GM19351 (cell line): ENCODE results near the gene THRSP.
"Not testable (repeated sequence)": the region's sequence is repeated elsewhere in the genome, so short reads cannot be mapped to it uniquely, and the experiment has no call there.

ENCODE experiments used
- ATAC-seq: cut with Tn5 transposase; IDR thresholded peaks from one replicate; pipeline ENCODE4 v1.9.1; 2021; ENCODE audit warnings: mild to moderate bottlenecking, moderate library complexity; ENCODE audit not compliant: unreplicated experiment

THRSP gene

DNA sequence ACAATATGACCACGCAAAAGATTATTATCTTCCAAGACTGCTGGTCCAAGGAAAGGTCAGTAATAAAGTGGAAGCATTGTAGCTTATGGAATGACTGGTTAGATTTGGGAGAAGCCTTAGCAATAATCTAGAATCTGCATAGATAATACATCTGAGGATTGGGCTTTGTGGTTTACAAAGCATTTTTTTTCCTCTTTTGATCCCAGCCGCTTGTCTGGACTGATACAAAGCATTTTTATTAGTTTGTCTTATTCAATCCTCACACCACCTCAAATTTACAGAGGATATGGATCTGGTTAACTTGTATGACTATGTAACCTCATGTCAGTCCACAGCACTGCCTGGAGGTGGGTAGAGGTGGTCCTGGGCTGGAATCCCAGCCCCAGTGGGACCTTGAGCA lies 990 bp upstream of the THRSP start:
- no peak for ATAC-seq

- no peak for ATAC-seq
These were observed 1.5 kb downstream of the THRSP start for GRCh38 chr11:78065203-78065602.

- no peak for ATAC-seq
These were observed 2.8 kb downstream of the THRSP start for GRCh38 chr11:78066471-78066870.

DNA sequence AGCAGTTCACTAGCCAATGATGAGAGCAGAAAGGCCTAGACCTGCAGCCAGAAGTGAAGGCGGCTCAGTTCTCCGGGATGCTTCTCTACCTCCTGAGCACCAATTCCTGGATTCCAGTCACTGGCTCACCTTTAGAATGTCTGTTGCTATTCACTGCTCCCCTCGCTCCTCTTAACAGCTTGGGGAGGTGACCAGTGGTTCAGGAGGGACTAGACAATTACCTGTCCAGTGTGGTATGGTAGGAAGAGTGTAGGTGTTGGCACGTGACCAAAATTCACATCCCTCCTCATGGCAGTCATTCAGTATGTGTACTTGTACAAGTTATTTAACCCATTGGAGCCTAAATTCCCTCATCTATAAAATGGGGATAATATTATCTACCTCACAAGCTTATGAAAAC lies 4.0 kb downstream of the THRSP start:
- no peak for ATAC-seq

DNA sequence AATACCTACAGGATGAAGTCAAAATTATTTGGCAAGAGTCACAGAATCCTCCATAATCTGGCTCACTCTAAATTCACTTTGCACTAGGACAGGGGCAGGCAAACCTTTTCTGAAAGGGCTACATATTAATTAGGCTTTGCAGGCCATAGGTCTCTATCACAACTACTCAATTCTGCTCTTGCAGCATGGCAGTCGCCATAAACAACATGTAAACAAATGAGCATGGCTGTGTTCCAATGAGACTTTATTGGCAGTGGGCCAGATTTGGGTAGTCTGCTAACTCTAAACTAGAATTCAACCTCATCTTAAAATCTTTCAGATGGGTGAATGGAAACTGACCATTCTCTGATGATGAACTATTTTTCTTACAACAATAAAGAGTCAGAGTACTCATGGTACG lies 5.8 kb downstream of the THRSP start:
- no peak for ATAC-seq

DNA sequence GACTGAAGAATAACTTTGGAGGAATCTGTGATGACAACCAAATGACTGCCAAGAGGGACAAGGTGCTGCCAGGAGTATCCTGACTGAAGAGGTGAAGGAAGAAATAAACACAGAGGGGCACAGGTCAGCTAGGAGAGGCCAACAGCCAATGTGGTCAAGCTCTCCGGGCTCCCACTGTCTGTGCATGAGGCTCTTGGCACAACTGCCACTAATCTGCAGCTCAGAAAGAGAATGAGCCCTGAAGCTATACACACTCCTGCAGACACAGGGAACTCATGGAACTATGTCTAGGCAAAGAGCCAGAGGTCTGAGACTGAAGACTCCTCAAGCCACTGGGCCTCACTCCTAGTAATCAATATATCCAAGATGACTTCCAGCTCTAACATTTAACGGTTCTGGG lies 7.0 kb downstream of the THRSP start:
- ATAC-seq: no peak

DNA sequence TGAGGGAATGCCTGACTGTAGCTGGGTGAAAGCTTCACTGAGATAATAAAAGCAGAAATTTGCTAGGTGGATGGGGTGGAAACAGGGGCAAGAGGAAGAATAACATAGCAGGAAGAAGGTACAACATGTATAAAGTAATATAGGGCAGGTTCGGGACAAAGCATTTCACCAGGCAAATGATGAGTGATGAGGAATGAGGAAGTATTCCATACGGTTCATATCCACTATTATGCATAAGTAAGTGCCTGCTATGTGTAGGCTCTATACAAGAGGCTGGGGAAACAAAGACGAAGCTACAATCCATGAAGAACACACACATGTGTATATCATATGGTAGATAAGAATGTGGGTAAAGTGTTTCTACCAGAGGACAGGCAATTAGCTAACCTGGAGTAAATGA lies 8.1 kb downstream of the THRSP start:
- no peak for ATAC-seq

GRCh38 chr11:78072455-78072854 lies 8.8 kb downstream of the THRSP start:
- no peak for ATAC-seq

- no peak for ATAC-seq
These were observed 11.1 kb downstream of the THRSP start for GRCh38 chr11:78074756-78075155.

- ATAC-seq: no peak
These were observed 13.2 kb downstream of the THRSP start for GRCh38 chr11:78076733-78077403.

DNA sequence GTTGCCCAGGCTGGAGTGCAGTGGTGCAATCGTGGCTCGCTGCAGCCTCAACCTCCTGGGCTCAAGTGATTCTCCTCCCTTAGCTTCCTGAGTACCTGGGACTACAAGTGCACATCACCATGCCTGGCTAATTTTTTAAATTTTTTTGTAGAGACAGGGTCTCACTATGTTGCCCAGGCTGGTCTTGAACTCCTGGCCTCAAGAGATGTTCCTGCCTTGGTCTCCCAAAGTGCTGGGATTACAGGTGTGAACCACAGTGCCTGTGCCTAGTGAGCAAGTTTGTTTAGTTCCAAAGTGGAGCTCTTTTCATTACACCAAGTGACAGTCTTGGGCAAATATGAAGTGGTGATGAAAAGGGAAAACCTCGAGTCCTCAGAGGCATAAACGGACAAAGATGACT lies 13.9 kb downstream of the THRSP start:
- not testable (repeated sequence) for ATAC-seq

DNA sequence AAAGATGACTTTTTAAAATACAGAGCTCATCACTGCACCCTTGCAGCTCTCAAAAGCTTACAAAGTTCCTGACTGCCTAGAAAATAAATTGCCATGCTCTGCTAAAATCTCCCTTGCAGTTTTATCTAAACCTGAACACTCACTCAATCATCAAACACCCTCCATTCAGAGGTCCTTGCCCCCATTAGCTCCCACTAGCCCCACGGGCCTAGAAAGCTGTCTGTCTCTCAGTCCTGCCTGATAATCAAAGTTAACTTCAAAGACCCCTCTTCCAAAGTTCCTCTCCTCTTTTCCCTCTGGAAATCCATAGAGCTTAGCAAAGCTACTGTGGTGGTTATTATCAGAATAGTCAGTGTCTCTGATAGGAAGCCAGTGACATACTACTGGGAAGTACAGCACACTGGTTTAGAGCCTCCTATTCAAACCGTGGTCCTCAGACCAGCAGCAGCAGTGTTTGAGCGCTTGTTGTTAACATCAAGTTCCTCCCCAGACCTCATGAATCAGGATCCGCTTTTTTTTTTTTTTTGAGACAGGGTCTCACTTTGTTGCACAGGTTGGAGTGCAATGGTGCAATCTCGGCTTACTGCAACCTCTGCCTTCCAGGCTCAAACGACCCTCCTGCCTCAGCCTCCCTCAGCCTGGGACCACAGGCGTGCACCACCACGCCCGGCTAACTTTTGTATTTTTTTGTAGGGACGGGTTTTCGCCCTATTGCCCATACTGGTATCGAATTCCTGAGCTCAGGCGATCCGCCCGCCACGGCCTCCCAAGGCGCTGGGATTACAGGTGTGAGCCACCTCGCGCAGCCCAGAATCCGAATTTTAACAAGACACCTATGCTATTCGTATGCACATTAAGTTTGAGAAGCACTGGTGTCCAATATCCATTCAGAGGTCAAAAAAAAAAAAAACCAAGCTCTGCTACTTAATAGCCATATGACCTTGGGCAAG lies 14.8 kb downstream of the THRSP start:
- ATAC-seq: no peak

- peak; percentile 79 for ATAC-seq
These were observed 15.8 kb downstream of the THRSP start, which contains the start of gene NDUFC2 for GRCh38 chr11:78079232-78080083. TSS of gene NDUFC2 (minus strand) at chr11:78079862. CDS start at chr11:78079744, 118 bp downstream.

DNA sequence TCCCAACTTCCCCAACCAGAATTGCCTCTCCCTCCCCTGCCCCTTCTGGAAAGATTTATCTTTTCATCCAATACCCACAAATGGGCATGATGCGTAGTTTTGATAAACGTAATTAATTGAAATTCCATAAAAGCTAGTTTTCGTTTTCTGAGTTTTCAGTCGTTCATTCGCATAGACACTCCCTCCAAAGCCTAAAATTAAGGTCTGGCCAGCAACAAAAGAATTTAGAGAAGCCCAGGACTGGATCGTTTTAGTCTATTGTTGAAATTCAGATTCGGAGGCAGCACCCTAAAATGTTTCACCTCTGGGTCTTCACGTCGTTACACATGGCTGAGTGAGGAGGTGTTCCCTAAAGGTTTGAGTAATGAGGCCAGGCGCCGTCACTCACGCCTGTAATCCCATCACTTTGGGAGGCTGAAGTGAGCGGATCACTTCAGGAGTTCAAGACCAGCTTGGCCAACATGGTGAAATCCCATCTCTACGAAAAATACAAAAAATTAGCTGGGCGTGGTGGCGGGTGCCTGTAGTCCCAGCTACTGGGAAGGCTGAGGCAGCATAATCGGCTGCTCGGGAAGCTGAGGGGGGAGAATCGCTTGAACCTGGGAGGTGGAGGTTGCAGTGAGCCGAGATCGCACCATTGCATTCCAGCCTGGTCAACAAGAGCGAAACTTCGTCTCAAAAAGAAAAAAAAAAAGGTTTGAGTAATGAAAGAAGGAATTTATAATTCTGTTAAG lies 16.6 kb downstream of the THRSP start:
- no peak for ATAC-seq

DNA sequence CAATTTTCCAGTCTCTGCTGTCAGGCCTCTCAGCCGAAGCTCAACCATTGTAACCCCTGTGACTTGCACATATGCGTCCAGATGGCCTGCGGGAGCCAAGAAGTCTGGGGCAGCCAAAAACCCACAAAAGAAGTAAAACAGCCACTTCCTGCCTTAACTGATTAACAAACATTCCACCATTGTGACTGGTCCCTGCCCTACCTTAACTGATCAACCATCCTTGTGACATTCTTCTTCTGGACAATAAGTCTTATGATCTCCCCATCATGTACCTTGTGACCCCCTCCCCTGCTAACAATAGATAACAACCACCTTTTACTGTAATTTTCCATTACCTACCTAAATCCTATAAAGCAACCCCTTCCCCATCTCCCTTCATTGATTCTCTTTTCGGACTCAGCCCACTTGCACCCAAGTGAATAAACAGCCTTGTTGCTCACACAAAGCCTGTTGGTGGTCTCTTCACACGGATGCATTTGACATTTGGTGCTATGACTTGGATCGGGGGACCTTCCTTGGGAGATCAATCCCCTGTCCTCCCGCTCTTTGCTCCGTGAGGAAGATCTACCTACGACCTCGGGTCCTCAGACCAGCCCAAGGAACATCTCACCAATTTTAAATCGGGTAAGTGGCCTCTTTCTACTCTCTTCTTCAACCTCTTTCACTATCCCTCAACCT lies 17.3 kb downstream of the THRSP start:
- no peak for ATAC-seq

DNA sequence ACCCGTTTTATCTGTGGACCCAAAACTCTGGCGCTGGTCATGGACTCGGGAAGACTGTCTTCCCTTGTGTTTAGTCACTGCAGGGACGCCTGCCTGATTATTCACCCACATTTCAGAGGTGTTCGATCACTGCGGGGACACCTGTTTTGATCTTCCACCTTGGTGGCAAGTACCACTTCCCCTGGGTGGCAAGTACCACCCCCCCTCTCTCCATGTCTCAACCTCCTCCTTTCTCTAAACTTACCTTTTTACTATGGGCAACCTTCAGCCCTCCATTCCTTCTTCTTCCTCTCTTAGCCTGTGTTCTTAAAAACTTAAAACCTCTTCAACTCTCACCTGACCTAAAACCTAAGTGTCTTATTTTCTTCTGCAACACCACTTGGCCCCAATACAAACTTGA lies 17.9 kb downstream of the THRSP start:
- no peak for ATAC-seq

GRCh38 chr11:78082146-78082545 lies 18.5 kb downstream of the THRSP start:
- ATAC-seq: no peak

DNA sequence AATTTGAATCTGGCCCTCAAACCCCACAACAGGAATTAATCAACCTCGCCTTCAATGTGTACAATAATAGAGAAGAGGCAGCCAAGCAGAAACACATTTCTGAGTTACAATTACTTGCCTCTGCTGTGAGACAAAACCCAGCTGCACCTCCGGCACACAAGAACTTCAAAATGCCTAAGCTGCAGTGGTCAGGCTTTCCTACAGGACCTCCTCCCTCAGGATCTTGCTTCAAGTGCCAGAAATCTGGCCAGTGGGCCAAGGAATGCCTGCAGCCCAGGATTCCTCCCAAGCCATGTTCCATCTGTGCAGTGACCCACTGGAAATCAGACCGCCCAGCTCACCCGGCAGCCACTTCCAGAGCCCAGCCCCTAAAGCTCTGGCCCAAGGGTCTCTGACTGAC lies 19.4 kb downstream of the THRSP start:
- no peak for ATAC-seq

- not testable (repeated sequence) for ATAC-seq
These were observed 20.8 kb downstream of the THRSP start for GRCh38 chr11:78084506-78084905.

DNA sequence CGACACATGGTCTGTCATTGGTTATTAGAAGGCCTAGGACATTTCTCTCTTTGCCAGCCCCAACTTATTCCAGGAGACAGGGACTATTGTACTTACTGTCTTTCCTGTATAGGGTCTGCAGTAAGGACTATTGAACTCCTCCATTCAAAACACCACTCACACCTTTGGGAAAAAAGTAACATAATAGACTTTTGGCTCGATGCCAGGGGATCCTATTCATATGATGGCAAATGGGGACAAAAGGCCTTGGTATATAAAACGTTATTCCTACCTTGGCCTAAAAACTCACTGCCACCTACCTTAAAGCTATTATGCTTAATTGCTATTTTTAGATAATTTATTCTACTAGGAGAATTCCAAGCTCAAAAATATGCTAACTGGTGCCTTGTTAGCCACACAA lies 22.3 kb downstream of the THRSP start:
- no peak for ATAC-seq
